ENCODE measurements around the gene CCDC77. TPM values are rescaled to one million over a fixed set of nuclear protein-coding genes. Genes with fewer than 3 reads are reported as not detected.
"Not testable (repeated sequence)": the region's sequence is repeated elsewhere in the genome, so short reads cannot be mapped to it uniquely, and the experiment has no call there.

Gene CCDC77
- polyA plus RNA-seq, 1 experiment, result 7.3 TPM

GRCh38 chr12:400828-401227 is 616 bp upstream of the CCDC77 start:
- Histone ChIP-seq H3K9me3 (ENCODE audit: control insufficient read depth, insufficient read depth, low read length) (no peaks in the 10 kb centered on the region), H3K27me3 (ENCODE audit: control insufficient read depth, insufficient read depth, low read length) (no peaks in the 10 kb centered on the region), H3K4me3 (ENCODE audit: low read depth, low read length) (peak overlapping the region; percentile 65), H3K27ac (ENCODE audit: low read depth, low read length) (no peak overlapping the region)
- no peak for DNase-seq (ENCODE audit: low read depth, low spot score)
- no peak for TF ChIP-seq CTCF (IDR thresholded peaks at IDR 0.05; ENCODE audit: low read depth, low read length)
- ChIA-PET CTCF (interaction anchor here (0.6 to 2.1 kb wide), 6 partner anchors 9 to 147 kb away, joined by 3 to 11 read pairs (median 6); no protein-coding TSS in a partner anchor), POLR2A (interaction anchor here (1.8 kb wide), 1 partner anchor 12 kb away, joined by 16 read pairs; the partner anchor contains the start of gene KDM5A)

GRCh38 chr12:402029-402389 is 565 bp downstream of the CCDC77 start:
- TF ChIP-seq CTCF (IDR thresholded peaks at IDR 0.05; ENCODE audit: low read depth, low read length), result peak; percentile 37; the same call in 1 of the 2 replicates
- H3K4me3 ChIP-seq (ENCODE audit: low read depth, low read length), result peak overlapping the region; percentile 87
- ChIA-PET POLR2A (interaction anchor here (0.5 to 1.8 kb wide), 2 partner anchors 13 to 61 kb away, joined by 9 to 16 read pairs; partner anchors contain the start of gene KDM5A), CTCF (interaction anchor here (0.5 to 2.1 kb wide), 9 partner anchors 11 to 349 kb away, joined by 3 to 11 read pairs (median 5); no protein-coding TSS in a partner anchor)
- no peaks in the 10 kb centered on the region for H3K9me3 ChIP-seq (ENCODE audit: control insufficient read depth, insufficient read depth, low read length)
- no peaks in the 10 kb centered on the region for H3K27me3 ChIP-seq (ENCODE audit: control insufficient read depth, insufficient read depth, low read length)
- H3K27ac ChIP-seq (ENCODE audit: low read depth, low read length), result no peak overlapping the region
- DNase-seq (ENCODE audit: low read depth, low spot score), result no peak

DNA sequence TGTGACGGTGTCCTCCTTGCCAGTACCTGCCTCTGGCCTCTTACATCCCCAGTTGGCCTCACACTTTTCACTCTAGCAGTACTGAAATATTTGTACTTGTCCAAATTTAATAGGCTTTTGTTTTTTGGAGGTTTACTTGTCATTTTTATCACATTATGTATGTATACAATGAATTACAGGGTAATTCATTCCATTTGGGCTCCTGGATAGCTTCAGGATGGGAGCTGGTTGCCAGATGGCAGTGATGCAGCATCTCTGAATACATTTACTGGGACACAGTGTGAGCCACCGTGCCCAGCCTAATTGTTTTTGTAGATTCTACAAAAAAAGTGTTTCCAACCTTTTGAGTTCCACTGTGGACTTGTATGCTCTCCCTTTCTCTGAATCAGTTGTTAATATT is 13.4 kb downstream of the CCDC77 start:
- Histone ChIP-seq H3K27ac (ENCODE audit: low read depth, low read length) (no peak overlapping the region), H3K9me3 (ENCODE audit: control insufficient read depth, insufficient read depth, low read length) (no peaks in the 10 kb centered on the region), H3K4me3 (ENCODE audit: low read depth, low read length) (no peak overlapping the region), H3K27me3 (ENCODE audit: control insufficient read depth, insufficient read depth, low read length) (no peaks in the 10 kb centered on the region)
- no peak for TF ChIP-seq CTCF (IDR thresholded peaks at IDR 0.05; ENCODE audit: low read depth, low read length)
- DNase-seq (ENCODE audit: low read depth, low spot score), result no peak
- CTCF ChIA-PET, result no interaction called here
- POLR2A ChIA-PET, result no interaction called here

DNA sequence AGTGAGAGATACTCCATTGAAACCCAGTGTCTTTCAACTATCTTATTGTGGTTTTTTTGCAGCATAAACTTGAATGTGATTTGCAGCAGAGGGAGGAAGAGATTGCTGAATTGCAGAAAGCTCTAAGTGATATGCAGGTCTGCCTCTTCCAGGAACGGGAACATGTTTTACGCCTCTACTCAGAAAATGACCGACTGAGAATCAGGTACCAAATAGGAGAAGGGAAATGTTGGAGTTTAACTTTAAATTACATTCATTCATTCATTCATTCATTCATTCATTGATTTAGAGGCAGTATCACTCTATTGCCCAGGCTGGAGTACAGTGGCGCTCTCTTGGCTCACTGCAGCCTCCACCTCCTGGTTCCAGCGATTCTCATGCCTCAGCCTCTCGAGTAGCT is 17.0 kb downstream of the CCDC77 start:
- Histone ChIP-seq H3K27ac (ENCODE audit: low read depth, low read length) (no peak overlapping the region), H3K9me3 (ENCODE audit: control insufficient read depth, insufficient read depth, low read length) (no peaks in the 10 kb centered on the region), H3K4me3 (ENCODE audit: low read depth, low read length) (no peak overlapping the region), H3K27me3 (ENCODE audit: control insufficient read depth, insufficient read depth, low read length) (no peaks in the 10 kb centered on the region)
- ChIA-PET CTCF (no interaction called here), POLR2A (no interaction called here)
- DNase-seq (ENCODE audit: low read depth, low spot score), result no peak
- TF ChIP-seq CTCF (IDR thresholded peaks at IDR 0.05; ENCODE audit: low read depth, low read length), result no peak

DNA sequence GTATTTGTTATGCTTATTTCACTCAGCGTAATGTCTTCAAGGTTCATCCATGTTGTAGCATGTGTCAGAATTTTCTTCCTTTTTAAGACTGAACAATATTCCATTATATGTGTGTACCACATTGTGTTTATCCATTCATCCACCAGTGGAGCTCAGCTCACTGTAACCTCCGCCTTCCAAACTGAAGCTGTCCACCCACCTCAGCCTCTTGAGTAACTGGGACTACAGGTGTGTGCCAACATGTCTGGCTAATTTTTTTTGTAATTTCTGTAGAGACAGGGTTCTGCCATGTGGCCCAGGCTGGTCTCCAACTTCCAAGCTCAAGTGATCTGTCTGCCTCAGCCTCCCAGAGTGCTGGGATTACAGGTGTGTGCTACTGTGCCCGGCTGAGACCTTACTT is 21.1 kb downstream of the CCDC77 start:
- ChIA-PET POLR2A (no interaction called here), CTCF (interaction anchor here (0.6 to 1.1 kb wide), 2 partner anchors 20 to 30 kb away, joined by 3 read pairs; no protein-coding TSS in a partner anchor)
- TF ChIP-seq CTCF (IDR thresholded peaks at IDR 0.05; ENCODE audit: low read depth, low read length), result no peak
- Histone ChIP-seq H3K9me3 (ENCODE audit: control insufficient read depth, insufficient read depth, low read length) (no peaks in the 10 kb centered on the region), H3K4me3 (ENCODE audit: low read depth, low read length) (no peak overlapping the region), H3K27ac (ENCODE audit: low read depth, low read length) (no peak overlapping the region), H3K27me3 (ENCODE audit: control insufficient read depth, insufficient read depth, low read length) (no peaks in the 10 kb centered on the region)
- DNase-seq (ENCODE audit: low read depth, low spot score), result no peak

GRCh38 chr12:435737-436136 is 34.3 kb downstream of the CCDC77 start:
- POLR2A ChIA-PET; H3K27ac ChIP-seq (ENCODE audit: low read depth, low read length); H3K27me3 ChIP-seq (ENCODE audit: control insufficient read depth, insufficient read depth, low read length); H3K9me3 ChIP-seq (ENCODE audit: control insufficient read depth, insufficient read depth, low read length); CTCF ChIA-PET; DNase-seq (ENCODE audit: low read depth, low spot score); H3K4me3 ChIP-seq (ENCODE audit: low read depth, low read length): not testable (repeated sequence)

Data from AG04450 (cell line).